Stimulated activated CD8-positive, alpha-beta memory T cell treated with anti-CD3 and anti-CD28 coated beads, Interleukin-4, amount 100 ng/mL, for 24 hours (primary cell): ENCODE data around the gene PAQR7.

ENCODE experiments used
- DNase-seq: peaks from one replicate; pipeline ENCODE4 v3.0.0-alpha.2; 2020; ENCODE audit warnings: low read depth

The PAQR7 gene

GRCh38 chr1:25873120-25873519, 2.4 kb downstream of the PAQR7 start:
- DNase-seq, result no peak

GRCh38 chr1:25872713-25873112, 2.8 kb downstream of the PAQR7 start:
- no peak for DNase-seq

- no peak for DNase-seq
Observed at GRCh38 chr1:25871704-25872494, 3.6 kb downstream of the PAQR7 start.

DNA sequence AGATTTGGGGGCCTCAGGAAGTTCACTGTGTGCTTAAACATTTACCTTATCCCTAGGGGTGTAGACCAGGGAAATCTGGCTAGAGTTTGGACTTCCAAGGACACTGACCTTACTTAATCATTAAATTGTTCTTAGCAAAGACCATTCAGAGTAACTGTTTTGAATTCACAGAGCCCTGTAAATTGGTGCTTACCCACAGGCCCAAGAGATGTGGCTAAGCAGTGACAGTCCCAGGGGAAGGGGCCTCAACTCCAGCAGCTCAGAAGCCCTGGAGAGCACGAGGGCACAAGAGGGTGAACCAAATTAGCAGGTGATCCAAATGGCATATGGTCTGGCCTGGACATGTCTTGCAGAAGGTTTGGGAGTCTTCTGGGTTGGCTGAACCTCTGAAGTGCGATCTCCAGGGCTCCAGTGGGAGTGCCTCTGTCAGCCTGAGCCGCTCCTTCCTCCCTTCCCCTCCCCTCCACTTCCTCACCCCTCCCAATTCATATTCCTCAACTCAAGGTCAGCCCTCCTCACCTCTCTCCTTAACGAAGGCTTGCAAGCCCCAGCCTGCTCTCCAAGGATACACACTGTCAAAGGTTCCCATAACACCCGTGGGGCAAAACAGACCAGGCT, 4.3 kb downstream of the PAQR7 start:
- DNase-seq, result no peak

DNA sequence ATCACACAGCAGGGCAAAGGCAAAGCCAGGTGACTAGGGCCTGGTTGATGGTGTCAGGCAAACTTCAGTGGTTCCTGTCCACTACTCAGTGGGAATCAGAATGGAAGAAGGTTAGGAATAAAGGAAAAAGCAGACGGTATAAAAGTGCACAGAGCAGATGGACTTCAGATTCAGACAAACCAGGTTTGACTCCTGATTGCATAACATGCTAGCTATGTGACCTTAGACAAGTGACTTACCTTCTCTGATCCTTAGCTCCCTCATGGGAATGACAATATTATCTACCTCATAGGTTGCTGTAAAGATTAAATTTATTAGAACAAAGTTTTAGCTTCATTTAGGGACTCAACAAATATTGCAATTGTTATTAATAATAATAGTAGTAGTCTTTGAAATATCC, 4.9 kb downstream of the PAQR7 start:
- no peak for DNase-seq

- no peak for DNase-seq
Observed at GRCh38 chr1:25869909-25870606, 5.5 kb downstream of the PAQR7 start.

GRCh38 chr1:25867210-25867991, 8.1 kb downstream of the PAQR7 start:
- DNase-seq, result no peak

DNA sequence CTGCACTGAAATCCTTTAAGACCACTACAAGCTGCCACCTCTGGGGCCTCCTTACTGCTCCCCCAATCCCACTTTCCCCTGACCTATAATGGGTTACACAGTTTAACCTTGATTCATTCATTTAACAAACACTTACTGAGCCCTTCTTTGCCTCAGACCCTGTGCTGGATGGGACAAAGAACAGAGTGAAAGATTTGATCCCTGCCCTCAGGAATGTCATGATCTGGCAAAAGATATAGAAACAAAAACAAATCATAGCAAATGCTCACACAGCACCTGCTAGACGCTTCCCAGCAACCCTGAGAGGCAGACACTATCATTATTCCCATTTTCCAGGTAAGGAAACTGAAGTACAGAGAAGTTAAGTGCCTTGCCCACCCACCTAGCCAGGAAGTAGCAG, 9.2 kb downstream of the PAQR7 start:
- DNase-seq, result no peak

- DNase-seq, result no peak
Observed at GRCh38 chr1:25864434-25864833, 11.1 kb downstream of the PAQR7 start.

GRCh38 chr1:25863486-25864262, 11.8 kb downstream of the PAQR7 start:
- no peak for DNase-seq

- no peak for DNase-seq
Observed at GRCh38 chr1:25862785-25863485, 12.6 kb downstream of the PAQR7 start.

DNA sequence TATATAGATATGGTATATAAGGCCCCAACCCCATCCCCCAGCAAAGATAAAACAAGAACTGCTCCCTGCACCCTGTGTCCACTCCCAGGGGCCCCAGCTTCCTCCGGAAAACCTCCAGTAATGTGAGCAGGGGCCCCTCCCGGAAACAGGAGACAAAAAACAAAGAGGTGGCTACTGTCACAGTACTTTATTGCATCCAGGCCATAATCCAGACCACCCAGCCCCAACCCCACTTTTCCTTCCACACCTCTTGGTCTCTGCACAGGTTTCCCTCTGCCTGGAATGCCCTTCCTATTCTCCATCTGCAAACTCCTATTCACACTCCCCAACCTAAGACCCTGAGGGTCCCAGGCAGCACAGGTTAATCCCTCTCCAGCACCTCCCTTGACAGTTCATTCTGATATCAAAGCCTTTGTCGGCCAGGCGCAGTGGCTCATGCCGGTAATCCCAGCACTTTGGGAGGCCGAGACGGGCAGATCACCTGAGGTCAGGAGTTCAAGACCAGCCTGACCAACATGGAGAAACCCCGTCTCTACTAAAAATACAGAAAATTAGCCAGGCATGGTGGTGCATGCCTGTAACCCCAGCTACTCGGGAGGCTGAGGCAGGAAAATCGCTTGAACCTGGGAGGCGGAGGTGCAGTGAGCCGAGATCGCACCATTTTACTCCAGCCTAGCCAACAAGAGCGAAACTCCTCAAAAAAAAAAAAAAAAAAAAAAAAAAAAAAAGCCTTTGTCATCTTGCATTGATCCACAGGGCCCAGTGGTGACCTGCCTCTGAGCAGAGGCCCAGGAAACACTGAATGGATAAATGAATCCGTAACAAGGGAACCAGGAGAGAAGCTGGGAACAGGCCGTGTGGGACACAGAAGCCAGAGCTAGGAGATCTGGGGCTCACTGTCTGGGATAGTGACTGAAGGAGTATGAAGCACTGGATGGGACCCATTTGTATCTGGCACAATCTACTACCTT, 13.9 kb downstream of the PAQR7 start:
- DNase-seq, result no peak

GRCh38 chr1:25858906-25859789, 16.4 kb downstream of the PAQR7 start, which contains the start of gene AUNIP:
AUNIP (minus strand) TSS chr1:25859457; CDS start chr1:25859357, 100 bp downstream.
- peak; percentile 84 for DNase-seq

DNA sequence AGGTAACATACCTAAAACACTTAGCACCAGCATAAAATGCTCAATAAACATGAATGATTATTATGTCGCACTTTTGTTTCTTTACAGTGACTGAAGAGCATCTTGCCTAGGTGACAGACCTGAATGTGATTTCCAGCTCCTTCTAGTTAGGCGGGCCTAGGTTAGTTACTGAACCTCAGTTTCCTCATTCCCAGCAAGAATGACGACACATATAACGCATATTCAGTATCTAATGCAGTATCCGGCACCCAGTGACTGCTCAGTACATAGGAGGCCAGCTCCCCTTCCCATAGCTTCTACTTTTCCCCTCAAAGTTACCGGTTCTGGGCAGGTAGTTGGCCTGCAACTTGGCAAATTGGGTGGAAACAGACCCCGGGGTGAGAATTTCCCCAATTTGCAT, 17.0 kb downstream of the PAQR7 start:
- no peak for DNase-seq

DNA sequence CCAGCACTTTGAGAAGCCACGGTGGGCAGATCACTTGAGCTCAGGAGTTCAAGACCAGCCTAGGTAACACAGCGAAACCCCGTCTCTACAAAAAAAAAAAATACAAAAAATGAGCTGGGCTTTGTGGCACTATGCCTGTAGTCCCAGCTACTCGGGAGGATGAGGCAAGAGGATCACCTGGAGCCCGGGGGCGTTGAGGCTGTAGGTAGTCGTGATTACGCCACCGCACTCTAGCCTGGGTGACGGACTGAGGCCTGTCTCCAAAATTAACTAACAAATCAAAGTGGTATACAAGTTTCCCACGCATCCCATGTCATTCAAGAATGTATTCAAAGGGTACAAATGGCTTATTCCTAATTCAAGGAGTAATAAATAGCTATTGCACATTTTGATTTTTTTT, 18.7 kb downstream of the PAQR7 start:
- no peak for DNase-seq

GRCh38 chr1:25854554-25854953, 21.0 kb downstream of the PAQR7 start:
- DNase-seq, result no peak

- no peak for DNase-seq
Observed at GRCh38 chr1:25848531-25848930, 27.0 kb downstream of the PAQR7 start.

DNA sequence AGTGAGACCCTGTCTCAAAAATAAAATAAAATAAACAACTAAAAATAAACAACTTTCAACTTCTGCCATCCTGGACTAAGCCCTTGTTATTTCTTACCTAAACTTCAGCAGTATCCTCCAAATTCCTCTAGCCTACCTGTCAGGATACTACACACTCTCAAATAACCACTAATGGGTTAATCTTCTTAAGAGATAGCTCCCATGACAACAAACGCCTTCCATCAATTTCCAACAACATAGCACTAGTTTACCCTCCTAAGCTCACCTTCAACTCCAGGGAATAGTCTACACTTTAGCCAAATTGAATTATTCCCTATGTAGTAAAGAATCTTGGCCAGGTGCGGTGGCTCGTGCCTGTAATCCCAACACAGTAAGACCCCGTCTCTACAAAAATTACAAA, 27.6 kb downstream of the PAQR7 start:
- no peak for DNase-seq

- no peak for DNase-seq
Observed at GRCh38 chr1:25845664-25846063, 29.8 kb downstream of the PAQR7 start.
